ENCODE measurements around the gene RAET1G. TPM values are rescaled to one million over a fixed set of nuclear protein-coding genes. Genes with fewer than 3 reads are reported as not detected.
"Not testable (repeated sequence)": the region's sequence is repeated elsewhere in the genome, so short reads cannot be mapped to it uniquely, and the experiment has no call there.

RAET1G gene, protein sequence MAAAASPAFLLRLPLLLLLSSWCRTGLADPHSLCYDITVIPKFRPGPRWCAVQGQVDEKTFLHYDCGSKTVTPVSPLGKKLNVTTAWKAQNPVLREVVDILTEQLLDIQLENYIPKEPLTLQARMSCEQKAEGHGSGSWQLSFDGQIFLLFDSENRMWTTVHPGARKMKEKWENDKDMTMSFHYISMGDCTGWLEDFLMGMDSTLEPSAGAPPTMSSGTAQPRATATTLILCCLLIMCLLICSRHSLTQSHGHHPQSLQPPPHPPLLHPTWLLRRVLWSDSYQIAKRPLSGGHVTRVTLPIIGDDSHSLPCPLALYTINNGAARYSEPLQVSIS
- polyA plus RNA-seq (ENCODE audit: insufficient read length in 4 of 4): 1 to 10 TPM in 2 of 4 donors, under 1 TPM in 2; 0.38 to 1.5 (median 1.1) TPM

- DNase-seq (ENCODE audit: low read depth in 4 of 4, low spot score in 3 of 4): peak; percentile 67 to 82 (median 74)
These were observed at the start of gene RAET1G for GRCh38 chr6:149922642-149923326. TSS of gene RAET1G (minus strand) at chr6:149923121. CDS start at chr6:149923010, 111 bp downstream.

- no peak for DNase-seq (ENCODE audit: low read depth in 4 of 4, low spot score in 3 of 4)
These were observed 46.7 kb upstream of the RAET1G start for GRCh38 chr6:149969635-149970034.

- not testable (repeated sequence) for DNase-seq (ENCODE audit: low read depth in 4 of 4, low spot score in 3 of 4)
These were observed 46.0 kb upstream of the RAET1G start for GRCh38 chr6:149968909-149969308.

- not testable (repeated sequence) for DNase-seq (ENCODE audit: low read depth in 4 of 4, low spot score in 3 of 4)
These were observed 45.1 kb upstream of the RAET1G start for GRCh38 chr6:149967999-149968398.

DNA sequence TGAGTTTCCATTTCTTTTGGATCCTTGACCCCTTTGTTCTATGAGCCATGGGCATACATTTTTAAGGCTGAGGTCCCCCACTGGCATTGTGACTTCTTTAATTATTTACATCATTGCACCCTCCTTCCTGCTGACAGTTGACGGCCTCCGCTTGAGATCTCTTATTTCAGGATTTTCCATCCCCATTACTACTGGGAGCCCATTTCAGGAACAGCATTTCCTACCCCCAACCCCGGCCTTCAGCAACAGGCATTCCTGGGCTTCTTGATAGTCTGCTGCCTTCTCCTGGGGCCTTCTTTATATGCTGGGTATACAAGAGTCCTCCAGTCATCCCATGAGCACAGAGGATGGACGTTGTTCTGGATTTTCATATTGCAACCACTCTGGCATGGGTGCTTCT lies 44.7 kb upstream of the RAET1G start:
- no peak for DNase-seq (ENCODE audit: low read depth in 4 of 4, low spot score in 3 of 4)

DNA sequence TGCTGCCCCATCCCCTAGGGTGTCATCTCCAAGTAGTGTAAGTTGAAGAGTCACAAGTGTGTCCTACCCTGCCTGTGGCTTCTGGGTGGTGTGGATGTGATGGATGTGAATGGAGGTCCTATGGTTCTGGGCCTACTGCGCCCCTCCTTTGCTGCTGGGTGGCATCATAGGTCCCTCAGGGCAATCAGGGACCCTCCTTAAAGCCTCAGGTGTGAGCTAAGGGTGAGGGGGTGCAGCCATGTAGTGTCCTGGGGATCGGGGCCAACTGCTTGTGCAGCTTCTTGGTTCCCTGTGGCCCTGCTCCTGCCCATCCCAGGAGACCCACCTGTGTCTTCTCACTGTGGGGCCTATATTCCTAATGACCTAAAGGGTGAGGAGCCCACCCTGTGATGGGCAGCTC lies 43.4 kb upstream of the RAET1G start:
- not testable (repeated sequence) for DNase-seq (ENCODE audit: low read depth in 4 of 4, low spot score in 3 of 4)

- DNase-seq (ENCODE audit: low read depth in 4 of 4, low spot score in 3 of 4): no peak
These were observed 42.5 kb upstream of the RAET1G start for GRCh38 chr6:149965194-149966020.

DNA sequence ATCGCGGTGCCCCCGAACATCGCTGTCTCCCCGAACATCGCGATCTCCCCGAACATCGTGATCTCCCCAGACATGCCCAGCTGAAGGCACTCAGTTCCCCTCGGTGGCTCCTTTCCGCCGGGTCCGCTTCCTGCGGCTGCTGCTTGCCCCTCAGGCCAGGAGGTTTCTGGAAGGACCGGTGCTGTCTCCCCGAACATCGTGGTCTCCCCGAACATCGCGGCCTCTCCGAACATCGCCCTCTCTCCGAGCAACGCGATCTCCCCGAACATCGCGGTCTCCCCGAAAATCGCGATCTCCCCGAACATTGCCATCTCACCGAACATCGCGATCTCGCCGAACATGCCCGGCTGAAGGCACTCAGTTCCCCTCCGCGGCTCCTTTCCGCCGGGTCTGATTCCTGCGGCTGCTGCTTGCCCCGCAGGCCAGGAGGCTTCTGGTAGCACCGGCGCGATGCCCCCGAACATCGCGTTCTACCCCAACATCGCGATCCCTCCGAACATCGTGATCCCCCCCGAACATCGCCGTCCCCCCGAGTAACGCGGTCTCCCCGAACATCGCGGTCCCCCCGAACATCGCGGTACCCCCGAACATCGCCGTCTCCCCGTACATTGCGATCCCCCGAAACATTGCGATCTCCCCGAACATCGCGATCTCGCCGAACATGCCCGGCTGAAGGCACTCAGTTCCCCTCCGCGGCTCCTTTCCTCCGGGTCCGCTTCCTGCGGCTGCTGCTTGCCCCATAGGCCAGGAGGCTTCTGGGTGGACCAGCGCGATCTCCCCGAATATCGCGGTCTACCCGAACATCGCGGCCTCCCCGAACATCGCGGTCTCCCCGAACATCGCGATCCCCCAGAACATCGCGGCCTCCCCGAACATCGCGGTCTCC lies 41.6 kb upstream of the RAET1G start:
- DNase-seq (ENCODE audit: low read depth in 4 of 4, low spot score in 3 of 4): no peak

DNA sequence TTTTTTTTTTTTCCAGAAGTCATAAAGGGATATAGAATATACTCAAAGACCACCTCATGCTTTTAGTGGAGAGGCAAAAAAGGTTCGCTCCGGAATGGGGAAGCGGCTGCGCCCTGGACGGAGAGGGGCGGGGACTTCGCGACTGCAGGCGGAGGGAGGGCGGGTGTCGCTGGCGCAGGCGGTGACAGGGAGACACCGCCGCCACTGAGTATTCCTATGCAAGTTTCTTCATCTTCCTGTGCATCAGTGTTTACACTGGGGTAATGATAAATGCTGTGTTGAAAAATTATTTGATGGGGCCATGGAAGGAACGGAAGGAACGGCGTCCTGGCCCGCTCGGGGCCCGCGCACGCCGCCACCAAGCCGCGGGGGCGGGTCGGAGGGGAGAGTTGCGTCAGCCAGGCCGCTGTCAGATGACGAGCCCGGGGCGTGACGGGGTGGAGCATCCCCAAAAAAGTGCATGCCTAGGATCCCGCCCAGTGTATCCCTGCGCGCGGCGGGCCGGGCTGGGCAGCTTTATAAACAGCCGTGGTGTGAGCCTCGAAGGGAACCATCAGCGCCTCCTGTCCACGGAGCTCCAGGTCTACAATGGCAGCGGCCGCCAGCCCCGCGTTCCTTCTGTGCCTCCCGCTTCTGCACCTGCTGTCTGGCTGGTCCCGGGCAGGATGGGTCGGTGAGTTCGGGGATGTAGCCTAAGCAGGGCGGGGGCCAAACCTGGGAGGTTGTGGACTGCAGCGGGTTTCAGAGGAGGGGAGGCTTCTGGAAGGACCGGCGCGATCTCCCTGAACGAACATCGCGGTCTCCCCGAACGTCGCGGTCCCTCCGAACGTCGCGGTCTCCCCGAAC lies 40.8 kb upstream of the RAET1G start, which contains the start of gene ULBP1:
ULBP1 (plus strand) TSS at position 482 of the 846 bp plus-strand sequence; CDS start at position 589, 107 bp downstream.
- DNase-seq (ENCODE audit: low read depth in 4 of 4, low spot score in 3 of 4): peak in 1 of 4 donors; percentile 33

- DNase-seq (ENCODE audit: low read depth in 4 of 4, low spot score in 3 of 4): no peak
These were observed 40.2 kb upstream of the RAET1G start for GRCh38 chr6:149963212-149963461.

- no peak for DNase-seq (ENCODE audit: low read depth in 4 of 4, low spot score in 3 of 4)
These were observed 39.7 kb upstream of the RAET1G start for GRCh38 chr6:149962461-149963211.

- DNase-seq (ENCODE audit: low read depth in 4 of 4, low spot score in 3 of 4): no peak
These were observed 39.0 kb upstream of the RAET1G start for GRCh38 chr6:149961728-149962425.

GRCh38 chr6:149960488-149960887 lies 37.6 kb upstream of the RAET1G start:
- no peak for DNase-seq (ENCODE audit: low read depth in 4 of 4, low spot score in 3 of 4)

GRCh38 chr6:149959806-149960205 lies 36.9 kb upstream of the RAET1G start:
- not testable (repeated sequence) for DNase-seq (ENCODE audit: low read depth in 4 of 4, low spot score in 3 of 4)

- DNase-seq (ENCODE audit: low read depth in 4 of 4, low spot score in 3 of 4): not testable (repeated sequence)
These were observed 35.2 kb upstream of the RAET1G start for GRCh38 chr6:149958124-149958523.

DNA sequence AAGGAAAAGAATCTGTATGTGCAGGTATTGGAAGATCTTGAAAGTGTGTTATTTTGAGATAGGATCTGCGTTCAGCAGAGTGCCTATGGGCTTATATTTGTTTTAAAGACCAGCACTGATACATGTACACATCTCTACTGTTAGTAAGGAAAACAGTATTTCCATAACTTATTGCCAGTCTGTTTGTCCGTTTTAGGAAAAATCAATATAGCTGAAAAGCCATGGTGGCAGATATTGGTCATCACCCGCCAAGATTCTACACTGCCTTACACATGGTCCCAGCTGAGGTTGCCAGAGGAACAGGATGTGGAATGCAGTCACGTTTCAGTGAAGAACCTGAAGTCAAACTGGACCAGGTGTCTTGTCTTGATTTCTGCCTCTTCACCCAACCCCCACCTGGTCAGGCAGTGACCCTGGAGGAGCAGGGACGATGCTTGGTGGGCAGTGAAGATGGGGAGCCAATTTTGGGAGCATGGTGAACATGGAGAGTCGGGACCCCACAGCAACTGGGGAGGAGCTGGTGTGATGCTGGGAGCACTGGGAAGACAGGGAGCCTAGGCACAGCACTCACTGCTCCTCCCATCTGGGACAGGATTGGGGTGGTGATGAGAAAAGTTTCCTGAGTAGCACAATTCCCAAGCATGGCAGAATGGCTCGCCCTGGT lies 32.9 kb upstream of the RAET1G start:
- not testable (repeated sequence) for DNase-seq (ENCODE audit: low read depth in 4 of 4, low spot score in 3 of 4)

GRCh38 chr6:149954984-149955653 lies 32.2 kb upstream of the RAET1G start:
- DNase-seq (ENCODE audit: low read depth in 4 of 4, low spot score in 3 of 4): not testable (repeated sequence)

All from left renal pelvis (tissue), 4 donors.